HG02884 (cell line): ENCODE measurements around the gene LRP1B.
"Not testable (repeated sequence)": the region's sequence is repeated elsewhere in the genome, so short reads cannot be mapped to it uniquely, and the experiment has no call there.

Experiments
- ATAC-seq: cut with Tn5 transposase; IDR thresholded peaks from one replicate; pipeline ENCODE4 v1.9.1; 2021; ENCODE audit warnings: mild to moderate bottlenecking, moderate library complexity; ENCODE audit not compliant: unreplicated experiment

LRP1B gene

GRCh38 chr2:140657657-140658056 is 1473.2 kb downstream of the LRP1B start:
- ATAC-seq, result no peak

DNA sequence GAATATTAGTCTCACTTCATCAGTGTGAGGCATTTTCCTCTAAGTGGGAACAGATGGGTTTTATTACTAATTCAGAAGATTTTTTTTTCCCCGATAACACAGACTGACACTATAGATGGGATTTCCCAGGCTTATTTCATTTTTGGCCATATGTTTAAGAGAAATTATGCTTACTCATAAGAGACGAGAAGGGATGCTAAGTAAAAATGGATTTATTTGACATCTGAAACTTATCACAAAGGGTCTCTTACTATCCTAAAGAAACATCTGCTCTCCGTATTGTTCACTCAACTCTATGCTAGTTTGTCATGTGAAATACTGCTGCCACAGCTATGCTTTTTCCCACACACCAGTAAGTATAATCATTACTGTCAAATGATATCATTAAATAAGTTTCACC is 1476.3 kb downstream of the LRP1B start:
- no peak for ATAC-seq

DNA sequence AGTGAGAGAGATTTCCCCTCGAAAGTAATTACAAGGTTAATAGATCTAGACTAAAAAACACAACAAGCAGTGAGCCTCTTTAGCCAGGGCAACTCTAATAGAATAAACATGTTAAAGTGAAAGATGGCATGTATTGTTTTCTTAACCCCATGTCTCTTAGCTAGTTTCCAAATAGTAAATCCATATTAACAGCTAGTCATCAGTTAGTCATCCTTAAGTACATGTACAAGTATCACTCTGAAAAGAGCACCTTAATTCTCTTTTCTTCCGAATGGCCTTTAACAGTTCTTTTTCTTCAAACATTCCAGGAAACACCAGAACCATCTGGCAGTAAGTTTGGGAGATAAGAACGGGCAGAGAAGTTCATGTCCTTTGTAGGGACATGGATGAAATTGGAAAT is 1480.0 kb downstream of the LRP1B start:
- ATAC-seq, result no peak

DNA sequence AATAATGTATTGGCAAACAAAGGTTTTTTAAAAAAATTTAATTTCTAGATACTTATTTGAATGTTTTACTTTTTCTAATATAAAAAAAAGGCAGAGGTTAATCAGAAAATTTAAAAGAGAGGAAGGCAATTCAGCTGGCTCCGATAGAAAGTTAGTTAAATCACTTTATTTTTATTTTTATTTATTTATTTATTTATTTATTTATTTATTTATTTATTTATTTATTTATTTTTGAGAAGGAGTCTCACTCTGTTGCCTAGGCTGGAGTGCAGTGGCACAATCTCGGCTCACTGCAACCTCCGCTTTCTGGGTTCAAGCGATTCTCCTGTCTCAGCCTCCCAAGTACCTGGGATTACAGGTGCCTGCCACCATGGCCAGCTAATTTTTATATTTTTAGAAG is 1480.7 kb downstream of the LRP1B start:
- ATAC-seq, result not testable (repeated sequence)

DNA sequence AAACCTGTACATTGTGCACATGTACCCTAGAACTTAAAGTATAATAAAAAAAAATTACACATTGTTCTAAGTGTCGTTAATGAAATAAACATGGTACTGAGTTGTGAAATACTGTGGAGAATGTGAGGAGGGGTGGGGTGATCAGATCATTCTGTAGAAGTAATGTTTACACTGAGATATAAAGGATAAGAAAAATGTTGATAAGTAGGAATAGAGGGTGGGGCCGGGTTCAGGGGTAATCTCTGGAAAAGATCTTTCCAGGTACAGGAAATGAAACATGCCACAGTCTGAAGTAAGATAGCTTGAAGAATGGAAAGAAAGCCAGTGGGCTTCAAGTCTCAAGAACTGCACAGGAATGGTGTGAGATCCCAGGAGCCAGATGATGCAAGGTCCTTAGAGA is 1482.4 kb downstream of the LRP1B start:
- no peak for ATAC-seq

DNA sequence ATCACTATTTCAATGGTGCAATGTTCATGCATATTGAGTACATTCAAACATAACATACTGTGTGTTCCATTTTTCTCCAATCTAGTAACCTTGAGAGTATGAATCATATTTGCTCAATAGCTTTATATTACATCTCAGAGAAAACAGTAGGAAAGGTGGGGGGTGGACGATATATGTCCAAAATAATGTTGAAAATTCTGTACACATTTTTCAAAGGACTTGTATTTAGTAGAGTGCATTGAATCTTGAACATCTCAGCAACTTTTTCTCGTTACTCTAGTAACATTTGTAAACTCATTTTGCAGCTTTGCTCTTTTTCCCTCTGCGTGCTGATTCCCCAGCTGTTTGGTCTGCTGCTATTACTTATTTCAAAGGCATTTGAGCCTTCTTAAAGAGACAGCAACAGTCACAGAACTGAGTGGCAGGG is 1487.0 kb downstream of the LRP1B start:
- no peak for ATAC-seq

- no peak for ATAC-seq
Observed at GRCh38 chr2:140641163-140641562, 1489.7 kb downstream of the LRP1B start.

DNA sequence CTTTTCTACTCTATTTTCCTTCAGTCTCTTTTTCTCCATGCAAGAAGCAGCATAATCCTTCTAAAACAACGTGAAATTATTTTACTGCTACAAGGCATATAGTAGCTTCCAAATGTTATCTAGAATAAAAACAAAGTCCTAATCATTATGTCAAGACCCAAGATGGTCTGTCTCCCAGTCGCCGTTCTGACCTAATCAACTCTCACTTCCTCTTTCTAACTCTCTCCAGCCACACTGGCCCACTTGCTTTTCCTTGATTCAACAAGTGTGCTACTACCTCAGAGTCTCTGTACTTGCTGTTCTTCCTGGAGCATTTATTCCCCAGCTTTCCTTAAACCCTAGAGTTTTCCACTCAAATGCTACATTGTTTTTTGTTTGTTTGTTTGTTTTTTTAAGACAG is 1491.2 kb downstream of the LRP1B start:
- no peak for ATAC-seq

DNA sequence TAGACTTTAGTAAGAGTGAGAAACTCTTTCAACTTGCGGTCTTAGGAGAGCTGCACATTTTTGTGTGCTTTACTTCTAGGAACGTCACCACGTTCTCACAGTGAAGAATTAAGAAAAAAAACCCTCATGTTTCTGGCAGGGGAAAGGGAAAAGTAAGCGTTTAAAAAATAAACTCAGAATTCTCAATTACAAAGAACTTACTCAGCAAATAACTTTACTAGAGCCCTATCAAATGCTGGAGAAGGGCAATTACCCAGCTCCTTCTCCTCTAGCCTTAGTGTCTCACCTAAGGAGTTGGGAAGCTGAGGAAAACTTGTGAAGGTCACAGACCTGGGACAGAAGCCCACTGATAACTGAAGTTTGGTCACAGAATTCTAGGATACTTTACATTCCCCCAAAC is 1500.3 kb downstream of the LRP1B start:
- no peak for ATAC-seq

GRCh38 chr2:140627885-140628284 is 1502.9 kb downstream of the LRP1B start:
- no peak for ATAC-seq

DNA sequence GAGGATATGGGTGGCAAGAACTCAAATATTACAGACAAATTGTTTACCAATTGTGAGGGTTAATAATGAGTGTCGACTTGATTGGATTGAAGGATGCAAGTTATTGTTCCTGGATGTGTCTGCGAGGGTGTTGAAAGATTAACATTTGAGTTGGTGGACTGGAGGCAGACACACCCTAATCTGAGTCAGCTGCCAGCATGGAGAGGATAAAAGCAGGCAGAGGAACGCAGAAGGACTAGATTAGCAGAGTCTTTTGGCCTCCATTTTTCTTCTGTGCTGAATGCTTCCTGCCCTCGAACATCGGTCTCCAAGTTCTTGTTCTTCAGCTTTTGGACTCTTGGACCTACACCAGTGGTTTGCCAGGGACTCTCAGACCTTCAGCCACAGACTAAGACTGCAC is 1503.7 kb downstream of the LRP1B start:
- no peak for ATAC-seq

GRCh38 chr2:140624200-140624599 is 1506.6 kb downstream of the LRP1B start:
- ATAC-seq, result no peak

GRCh38 chr2:140621583-140622362 is 1509.0 kb downstream of the LRP1B start:
- no peak for ATAC-seq

DNA sequence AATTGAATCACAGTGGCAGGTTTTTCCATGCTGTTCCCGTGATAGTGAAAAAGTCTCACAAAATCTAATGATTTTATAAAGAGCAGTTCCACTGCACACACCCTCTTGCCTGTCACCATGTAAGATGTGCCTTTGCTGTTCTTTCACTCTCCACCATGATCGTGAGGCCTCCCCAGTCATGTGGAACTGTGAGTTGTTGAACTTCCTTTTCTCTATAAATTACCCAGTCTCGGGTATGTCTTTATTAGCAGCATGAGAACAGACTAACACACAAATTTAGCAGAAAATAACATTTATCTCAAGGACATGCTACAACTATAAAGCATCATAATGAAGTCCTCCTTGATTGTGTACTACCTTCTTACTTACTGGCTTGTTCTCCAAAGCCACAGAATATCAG is 1526.0 kb downstream of the LRP1B start:
- no peak for ATAC-seq

- no peak for ATAC-seq
Observed at GRCh38 chr2:140604096-140604495, 1526.7 kb downstream of the LRP1B start.

DNA sequence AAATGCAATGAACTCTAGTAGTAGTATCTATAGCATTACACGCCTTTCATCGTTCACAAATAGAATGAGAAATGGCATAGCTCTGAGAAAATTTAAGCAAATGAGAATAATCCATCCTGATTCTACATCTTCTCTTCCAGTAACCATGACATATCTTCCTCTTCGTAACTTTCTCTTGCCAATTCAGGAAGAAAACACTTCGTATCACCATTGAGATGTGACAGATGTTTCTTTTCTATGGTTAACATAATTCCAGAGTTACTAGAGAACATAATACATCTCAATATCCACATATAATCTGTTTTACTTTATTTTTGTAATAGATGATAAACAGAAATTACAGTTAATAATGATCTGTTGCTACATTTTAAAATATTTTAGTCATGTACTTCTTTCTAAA is 1527.4 kb downstream of the LRP1B start:
- no peak for ATAC-seq

DNA sequence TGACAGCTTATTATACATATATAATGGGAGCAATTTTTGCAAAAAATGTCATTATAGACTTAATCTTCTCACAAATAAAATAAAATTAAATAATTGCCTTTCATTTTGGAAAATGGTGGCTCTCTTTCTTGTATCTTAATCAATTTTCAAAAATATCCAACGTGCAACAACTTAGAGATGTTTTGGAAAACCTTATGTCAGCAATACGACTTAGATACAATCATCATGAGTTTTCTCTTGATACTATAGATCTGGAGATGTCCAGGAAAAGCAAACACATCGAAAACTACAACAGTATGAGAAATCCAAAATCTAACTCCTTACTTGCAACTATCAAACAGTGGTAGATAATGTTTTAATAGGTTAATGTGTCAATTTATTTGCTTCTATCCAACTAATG is 1529.0 kb downstream of the LRP1B start:
- no peak for ATAC-seq

DNA sequence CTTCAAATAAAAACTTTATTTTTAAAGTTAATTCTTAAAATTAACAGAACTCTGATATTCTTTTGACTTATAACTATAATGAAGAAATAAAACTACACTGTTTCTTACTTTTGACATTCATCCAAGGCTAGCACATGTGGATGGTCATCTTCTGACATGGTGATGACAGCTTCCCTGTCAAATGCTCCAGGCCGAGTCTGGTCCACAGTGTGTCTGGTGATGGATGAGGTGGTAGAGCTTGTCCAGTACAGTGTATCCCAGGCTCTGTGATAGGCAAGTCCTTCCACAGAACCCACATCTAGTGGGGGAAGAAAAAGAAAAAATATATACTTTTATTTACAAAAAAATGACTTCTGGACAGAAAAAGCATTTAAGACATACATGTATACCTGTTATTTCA is 1529.5 kb downstream of the LRP1B start:
- ATAC-seq, result no peak

- no peak for ATAC-seq
Observed at GRCh38 chr2:140600116-140600515, 1530.7 kb downstream of the LRP1B start.

DNA sequence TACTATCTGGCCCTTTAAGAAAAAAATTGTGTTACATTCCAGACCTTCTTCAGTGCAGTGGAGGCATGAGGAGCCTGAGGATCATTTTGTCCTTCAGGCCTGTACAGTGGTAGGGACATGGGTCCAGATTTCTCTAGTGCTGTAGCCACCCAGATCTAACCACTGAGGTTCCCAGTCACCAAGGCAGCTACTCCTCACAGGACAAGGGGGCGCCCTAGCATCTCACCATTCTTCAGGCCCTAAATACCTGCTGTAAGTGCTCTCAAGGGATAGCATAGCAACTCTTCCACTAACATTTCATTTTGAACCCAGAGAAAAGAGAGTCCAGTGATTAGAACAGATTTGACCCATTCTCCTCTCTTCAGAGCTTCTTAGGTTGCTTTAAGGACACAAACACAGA is 1533.0 kb downstream of the LRP1B start:
- ATAC-seq, result no peak

GRCh38 chr2:140597205-140597604 is 1533.6 kb downstream of the LRP1B start:
- no peak for ATAC-seq

- ATAC-seq, result no peak
Observed at GRCh38 chr2:140596447-140596846, 1534.4 kb downstream of the LRP1B start.

GRCh38 chr2:140595107-140595506 is 1535.7 kb downstream of the LRP1B start:
- ATAC-seq, result no peak
